Measurements from ENCODE around the gene ANKRD13B. TPM values are rescaled to one million over a fixed set of nuclear protein-coding genes. Genes with fewer than 3 reads are reported as not detected.

The ANKRD13B gene
- total RNA-seq, 1 donor from 2014 or later: 30.7 TPM

- TF ChIP-seq CTCF (conservative IDR thresholded peaks at IDR 0.05; ENCODE audit: low read depth, low read length): no peak
- H3K4me3 ChIP-seq (ENCODE audit: low read depth, low read length): no peak overlapping the region
- no peak for DNase-seq (ENCODE audit: low read depth)
These were observed 60.0 kb downstream of the ANKRD13B start for GRCh38 chr17:29652976-29653375.

DNA sequence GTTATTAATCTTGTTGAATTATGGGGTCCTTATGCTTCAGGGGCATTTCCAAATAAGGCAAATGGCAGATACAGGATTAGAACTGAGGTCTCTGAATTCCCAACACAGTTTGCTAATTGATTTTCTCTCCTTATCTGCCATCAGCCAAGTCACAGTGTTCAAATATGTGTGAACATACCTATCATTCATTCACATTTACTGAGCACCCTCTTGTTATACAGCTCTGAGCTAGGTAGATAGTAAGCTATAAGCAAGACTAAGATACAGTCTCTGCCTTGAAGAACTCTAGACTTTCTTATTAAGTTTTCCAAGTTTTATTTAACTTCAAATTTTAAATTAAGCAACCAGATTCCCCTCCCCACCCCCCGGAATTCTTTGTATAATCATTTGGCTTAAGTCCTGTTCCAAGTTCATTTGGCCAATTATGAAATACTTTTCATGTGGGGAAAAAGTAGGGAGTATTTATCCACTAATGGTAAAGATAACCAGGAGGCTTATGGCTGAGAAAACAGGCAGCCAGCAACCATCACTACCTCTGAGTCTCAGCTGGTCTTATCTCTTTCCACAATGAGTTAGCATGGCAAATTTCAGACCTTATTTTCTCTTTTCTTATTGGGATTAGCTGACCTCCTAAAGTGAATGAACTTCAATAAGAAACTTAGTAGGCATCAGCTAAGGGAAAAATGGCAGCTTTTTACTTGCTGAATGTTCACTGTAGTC is 61.2 kb downstream of the ANKRD13B start:
- no peak overlapping the region for H3K4me3 ChIP-seq (ENCODE audit: low read depth, low read length)
- no peak for TF ChIP-seq CTCF (conservative IDR thresholded peaks at IDR 0.05; ENCODE audit: low read depth, low read length)

GRCh38 chr17:29655323-29655722 is 62.4 kb downstream of the ANKRD13B start:
- no peak overlapping the region for H3K4me3 ChIP-seq (ENCODE audit: low read depth, low read length)

More for the DNA sequence above, 61.2 kb downstream of the ANKRD13B start:
- no peak for DNase-seq (ENCODE audit: low read depth)

GRCh38 chr17:29659155-29659554 is 66.2 kb downstream of the ANKRD13B start:
- no peak overlapping the region for H3K4me3 ChIP-seq (ENCODE audit: low read depth, low read length)
- no peak for DNase-seq (ENCODE audit: low read depth)
- TF ChIP-seq CTCF (conservative IDR thresholded peaks at IDR 0.05; ENCODE audit: low read depth, low read length): no peak

More at GRCh38 chr17:29655323-29655722, 62.4 kb downstream of the ANKRD13B start:
- no peak for TF ChIP-seq CTCF (conservative IDR thresholded peaks at IDR 0.05; ENCODE audit: low read depth, low read length)
- no peak for DNase-seq (ENCODE audit: low read depth)

GRCh38 chr17:29661213-29661612 is 68.3 kb downstream of the ANKRD13B start:
- no peak for DNase-seq (ENCODE audit: low read depth)
- TF ChIP-seq CTCF (conservative IDR thresholded peaks at IDR 0.05; ENCODE audit: low read depth, low read length): no peak
- no peak overlapping the region for H3K4me3 ChIP-seq (ENCODE audit: low read depth, low read length)

GRCh38 chr17:29663155-29663554 is 70.2 kb downstream of the ANKRD13B start:
- H3K4me3 ChIP-seq (ENCODE audit: low read depth, low read length): no peak overlapping the region
- no peak for TF ChIP-seq CTCF (conservative IDR thresholded peaks at IDR 0.05; ENCODE audit: low read depth, low read length)
- DNase-seq (ENCODE audit: low read depth): no peak

Other genes with a start within 250 kb of the ANKRD13B start
- gene TAOK1, start 202.8 kb upstream of the ANKRD13B start, total RNA-seq: 22.0 and 34.1 TPM in 2 replicates
- gene ABHD15, start 26.1 kb upstream of the ANKRD13B start, total RNA-seq: 8.2 and 11.3 TPM in 2 replicates
- gene TP53I13, start 24.4 kb upstream of the ANKRD13B start, total RNA-seq: 77.6 and 78.8 TPM in 2 replicates
- 61.3 and 74.3 TPM in 2 replicates for gene GIT1, start 3.5 kb upstream of the ANKRD13B start, total RNA-seq
- 4.4 and 28.7 TPM in 2 replicates for gene CORO6, start 29.8 kb downstream of the ANKRD13B start, total RNA-seq